Measurements from ENCODE around the gene PSIP1. TPM values are rescaled to one million over a fixed set of nuclear protein-coding genes. Genes with fewer than 3 reads are reported as not detected.
"Not testable (repeated sequence)": the region's sequence is repeated elsewhere in the genome, so short reads cannot be mapped to it uniquely, and the experiment has no call there.

PSIP1 gene
- total RNA-seq, 4 donors from 2014 or later: 11.7 to 21.3 (median 12.5) TPM

DNA sequence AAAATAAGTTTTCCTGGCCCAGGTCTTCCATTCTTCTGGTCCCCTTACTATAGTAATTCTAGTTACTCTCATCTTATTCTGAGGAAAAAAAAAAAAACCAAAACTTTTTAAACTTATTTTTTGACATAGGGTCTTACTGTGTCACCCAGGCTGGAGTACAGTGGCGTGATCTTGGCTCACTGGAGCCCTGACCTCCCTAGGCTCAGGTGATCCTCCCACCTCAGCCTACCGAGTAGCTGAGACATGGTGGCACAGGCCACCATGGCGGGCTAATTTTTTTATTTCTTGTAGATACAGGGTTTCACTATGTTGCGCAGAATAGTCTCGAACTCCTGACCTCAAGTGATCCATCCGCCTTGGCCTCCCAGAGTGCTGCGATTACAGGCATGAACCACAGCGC is 49.7 kb downstream of the PSIP1 start:
- H3K27ac ChIP-seq: no peak overlapping the region
- H3K27me3 ChIP-seq: no peaks in the 10 kb centered on the region
- in situ Hi-C loops (cut with MboI; ENCODE audit: low sequenced_read_pairs in 4 of 4): no loop called here
- H3K9me3 ChIP-seq: no peaks in the 10 kb centered on the region
- no peak for DNase-seq
- no peaks in the 10 kb centered on the region for H3K4me1 ChIP-seq
- intact Hi-C loops (cut with DNase I; ENCODE audit: low total_unique reads): no loop called here
- no peak for ATAC-seq
- peaks cover 0 to 80% of the 10 kb centered on the region in 2 donors for H3K36me3 ChIP-seq
- H3K4me3 ChIP-seq: no peak overlapping the region
- no peak for TF ChIP-seq POLR2A (IDR thresholded peaks at IDR 0.05)
- TF ChIP-seq, protein P1, sequence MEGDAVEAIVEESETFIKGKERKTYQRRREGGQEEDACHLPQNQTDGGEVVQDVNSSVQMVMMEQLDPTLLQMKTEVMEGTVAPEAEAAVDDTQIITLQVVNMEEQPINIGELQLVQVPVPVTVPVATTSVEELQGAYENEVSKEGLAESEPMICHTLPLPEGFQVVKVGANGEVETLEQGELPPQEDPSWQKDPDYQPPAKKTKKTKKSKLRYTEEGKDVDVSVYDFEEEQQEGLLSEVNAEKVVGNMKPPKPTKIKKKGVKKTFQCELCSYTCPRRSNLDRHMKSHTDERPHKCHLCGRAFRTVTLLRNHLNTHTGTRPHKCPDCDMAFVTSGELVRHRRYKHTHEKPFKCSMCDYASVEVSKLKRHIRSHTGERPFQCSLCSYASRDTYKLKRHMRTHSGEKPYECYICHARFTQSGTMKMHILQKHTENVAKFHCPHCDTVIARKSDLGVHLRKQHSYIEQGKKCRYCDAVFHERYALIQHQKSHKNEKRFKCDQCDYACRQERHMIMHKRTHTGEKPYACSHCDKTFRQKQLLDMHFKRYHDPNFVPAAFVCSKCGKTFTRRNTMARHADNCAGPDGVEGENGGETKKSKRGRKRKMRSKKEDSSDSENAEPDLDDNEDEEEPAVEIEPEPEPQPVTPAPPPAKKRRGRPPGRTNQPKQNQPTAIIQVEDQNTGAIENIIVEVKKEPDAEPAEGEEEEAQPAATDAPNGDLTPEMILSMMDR (IDR thresholded peaks at IDR 0.05 in 4 of 5, conservative IDR thresholded peaks at IDR 0.05 in 1 of 5): no peak

DNA sequence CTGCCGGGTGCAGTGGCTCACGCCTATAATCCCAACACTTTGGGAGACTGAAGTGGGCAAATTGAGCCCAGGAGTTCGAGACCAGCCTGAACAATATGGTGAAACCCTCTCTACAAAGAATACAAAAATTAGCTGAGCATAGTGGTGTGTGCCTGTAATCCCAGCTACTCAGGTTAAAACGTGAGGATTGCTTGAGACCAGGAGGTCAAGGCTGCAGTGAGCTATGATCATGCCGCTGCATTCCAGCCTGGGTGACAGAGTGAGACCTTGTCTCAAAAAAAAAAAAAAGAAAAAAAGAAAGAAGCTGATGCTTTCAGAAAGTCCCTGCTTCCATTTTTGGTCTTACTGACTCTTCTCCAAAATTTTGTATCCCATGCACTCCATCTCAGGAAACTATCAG is 56.8 kb downstream of the PSIP1 start:
- intact Hi-C loops (cut with DNase I; ENCODE audit: low total_unique reads): no loop called here
- no peak for TF ChIP-seq POLR2A (IDR thresholded peaks at IDR 0.05)
- TF ChIP-seq, protein P1 (IDR thresholded peaks at IDR 0.05 in 4 of 5, conservative IDR thresholded peaks at IDR 0.05 in 1 of 5): no peak
- no peak for ATAC-seq
- H3K4me3 ChIP-seq: no peak overlapping the region
- H3K27me3 ChIP-seq: no peaks in the 10 kb centered on the region
- H3K9me3 ChIP-seq: no peaks in the 10 kb centered on the region
- H3K4me1 ChIP-seq: no peaks in the 10 kb centered on the region
- peaks cover 0 to 83% of the 10 kb centered on the region in 2 donors for H3K36me3 ChIP-seq
- in situ Hi-C loops (cut with MboI; ENCODE audit: low sequenced_read_pairs in 4 of 4): no loop called here
- no peak overlapping the region for H3K27ac ChIP-seq
- no peak for DNase-seq

DNA sequence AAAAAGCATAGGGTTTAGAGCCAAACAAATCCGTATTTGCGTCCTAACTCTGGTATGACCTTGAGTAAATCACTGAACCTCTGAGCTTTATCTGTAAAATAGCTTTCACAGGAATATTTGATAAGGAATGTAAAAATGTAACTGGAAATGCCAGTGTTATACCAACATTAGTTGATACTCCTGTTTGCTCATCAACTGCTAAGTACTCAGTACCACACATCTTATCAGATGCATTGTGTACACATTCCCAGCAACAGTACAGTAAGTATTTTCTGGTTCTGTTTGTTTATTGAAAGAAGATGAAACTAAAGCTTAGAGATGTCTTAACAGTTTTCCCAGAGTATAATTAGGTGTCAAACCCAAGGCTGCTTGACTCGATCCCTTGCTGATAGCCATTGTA is 66.6 kb downstream of the PSIP1 start:
- no peaks in the 10 kb centered on the region for H3K4me1 ChIP-seq
- H3K4me3 ChIP-seq: no peak overlapping the region
- no peak for DNase-seq
- H3K27ac ChIP-seq: no peak overlapping the region
- no peak for TF ChIP-seq POLR2A (IDR thresholded peaks at IDR 0.05)
- TF ChIP-seq, protein P1 (IDR thresholded peaks at IDR 0.05 in 4 of 5, conservative IDR thresholded peaks at IDR 0.05 in 1 of 5): no peak
- no peak for ATAC-seq
- in situ Hi-C loops (cut with MboI; ENCODE audit: low sequenced_read_pairs in 4 of 4) (no loop called here), intact Hi-C loops (cut with DNase I; ENCODE audit: low total_unique reads) (no loop called here)
- H3K27me3 ChIP-seq: no peaks in the 10 kb centered on the region
- H3K9me3 ChIP-seq: no peaks in the 10 kb centered on the region
- peaks cover 5 to 58% of the 10 kb centered on the region in 2 donors for H3K36me3 ChIP-seq

DNA sequence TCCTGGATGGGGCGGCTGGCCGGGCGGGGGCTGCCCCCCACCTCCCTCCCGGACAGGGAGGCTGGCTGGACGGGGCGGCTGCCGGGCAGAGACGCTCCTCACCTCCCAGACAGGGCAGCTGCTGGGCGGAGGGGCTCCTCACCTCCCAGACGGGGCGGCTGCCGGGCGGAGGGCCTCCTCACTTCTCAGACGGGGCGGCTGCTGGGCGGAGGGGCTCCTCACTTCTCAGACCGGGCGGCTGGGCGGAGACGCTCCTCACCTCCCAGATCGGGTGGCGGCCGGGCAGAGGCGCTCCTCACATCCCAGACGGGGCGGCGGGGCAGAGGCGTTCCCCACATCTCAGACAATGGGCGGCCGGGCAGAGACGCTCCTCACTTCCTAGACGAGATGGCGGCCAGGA is 68.5 kb downstream of the PSIP1 start:
- H3K4me1 ChIP-seq; H3K27me3 ChIP-seq; DNase-seq; H3K9me3 ChIP-seq; H3K27ac ChIP-seq; in situ Hi-C loops (cut with MboI; ENCODE audit: low sequenced_read_pairs in 4 of 4); intact Hi-C loops (cut with DNase I; ENCODE audit: low total_unique reads); H3K4me3 ChIP-seq; ATAC-seq: not testable (repeated sequence)
- H3K36me3 ChIP-seq: peaks cover 5 to 43% of the 10 kb centered on the region in 2 donors

DNA sequence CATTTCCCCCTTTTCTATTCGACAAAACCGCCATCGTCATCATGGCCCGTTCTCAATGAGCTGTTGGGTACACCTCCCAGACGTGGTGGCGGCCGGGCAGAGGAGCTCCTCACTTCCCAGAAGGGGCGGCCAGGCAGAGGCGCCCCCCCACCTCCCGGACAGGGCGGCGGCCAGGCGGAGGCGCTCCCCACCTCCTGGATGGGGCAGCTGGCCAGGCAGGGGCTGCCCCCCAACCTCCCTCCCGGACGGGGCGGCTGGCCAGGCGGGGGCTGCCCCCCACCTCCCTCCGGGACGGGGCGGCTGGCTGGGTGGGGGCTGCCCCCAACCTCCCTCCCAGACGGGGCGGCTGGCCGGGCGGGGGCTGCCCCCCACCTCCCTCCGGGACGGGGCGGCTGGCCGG is 68.9 kb downstream of the PSIP1 start:
- H3K27ac ChIP-seq; H3K4me3 ChIP-seq; H3K9me3 ChIP-seq; intact Hi-C loops (cut with DNase I; ENCODE audit: low total_unique reads); ATAC-seq; H3K27me3 ChIP-seq; in situ Hi-C loops (cut with MboI; ENCODE audit: low sequenced_read_pairs in 4 of 4); H3K4me1 ChIP-seq; DNase-seq: not testable (repeated sequence)
- peaks cover 5 to 38% of the 10 kb centered on the region in 2 donors for H3K36me3 ChIP-seq

DNA sequence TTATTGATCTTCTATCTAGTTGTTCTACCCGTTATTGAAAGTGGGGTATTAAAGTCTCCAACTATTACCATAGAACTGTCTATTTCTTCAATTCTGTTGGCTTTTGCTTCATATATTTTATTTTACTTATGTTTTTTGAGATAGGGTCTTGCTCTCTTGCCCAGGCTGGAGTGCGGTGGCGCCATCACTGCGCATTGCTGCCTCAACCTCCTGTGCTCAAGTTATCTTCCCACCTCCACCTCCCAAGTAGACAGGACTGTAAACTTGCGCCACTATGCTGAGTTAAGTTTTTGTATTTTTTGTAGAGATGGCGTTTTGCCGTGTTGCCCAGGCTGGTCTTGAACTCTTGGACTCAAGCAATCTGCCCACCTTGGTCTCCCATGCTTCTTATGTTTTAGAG is 71.9 kb downstream of the PSIP1 start:
- H3K4me1 ChIP-seq: no peaks in the 10 kb centered on the region
- no peak overlapping the region for H3K4me3 ChIP-seq
- intact Hi-C loops (cut with DNase I; ENCODE audit: low total_unique reads): no loop called here
- ATAC-seq (no peak), DNase-seq (no peak)
- TF ChIP-seq, protein P1 (IDR thresholded peaks at IDR 0.05 in 4 of 5, conservative IDR thresholded peaks at IDR 0.05 in 1 of 5): no peak
- no peak for TF ChIP-seq POLR2A (IDR thresholded peaks at IDR 0.05)
- in situ Hi-C loops (cut with MboI; ENCODE audit: low sequenced_read_pairs in 4 of 4): loop anchor here in 1 of 4 donors (10.0 kb wide), 1 partner anchor 144 kb away; no protein-coding TSS in a partner anchor
- H3K27me3 ChIP-seq: no peaks in the 10 kb centered on the region
- peaks cover 0 to 21% of the 10 kb centered on the region in 2 donors for H3K36me3 ChIP-seq
- no peaks in the 10 kb centered on the region for H3K9me3 ChIP-seq
- no peak overlapping the region for H3K27ac ChIP-seq

All from gastrocnemius medialis (tissue), 4 donors.